ENCODE results near the gene NFATC2.
"Not testable (repeated sequence)": the region's sequence is repeated elsewhere in the genome, so short reads cannot be mapped to it uniquely, and the experiment has no call there.

The NFATC2 gene

GRCh38 chr20:51470499-51470820 lies 72.1 kb downstream of the NFATC2 start:
- DNase-seq (ENCODE audit: low read depth), result no peak

GRCh38 chr20:51469578-51470498 lies 72.7 kb downstream of the NFATC2 start:
- DNase-seq (ENCODE audit: low read depth), result no peak

DNA sequence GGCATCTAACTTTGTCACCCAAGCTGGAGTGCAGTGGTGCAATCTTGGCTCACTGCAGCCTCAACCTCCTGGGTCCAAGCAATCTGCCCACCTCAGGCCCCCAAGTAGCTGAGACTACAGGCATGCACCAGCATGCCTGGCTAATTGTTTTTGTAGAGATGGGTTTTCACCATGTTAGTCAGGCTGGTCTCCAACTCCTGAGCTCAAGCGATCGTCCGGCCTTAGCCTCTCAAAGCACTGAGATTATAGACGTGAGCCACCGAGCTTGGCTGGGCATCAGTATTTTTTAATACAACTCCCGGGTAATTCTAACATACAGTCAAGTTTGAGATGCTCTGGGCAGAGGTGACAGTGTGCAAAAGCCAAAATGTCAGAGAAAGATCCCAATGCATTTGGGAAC lies 73.5 kb downstream of the NFATC2 start:
- no peak for DNase-seq (ENCODE audit: low read depth)

GRCh38 chr20:51468636-51469035 lies 73.9 kb downstream of the NFATC2 start:
- DNase-seq (ENCODE audit: low read depth), result no peak

DNA sequence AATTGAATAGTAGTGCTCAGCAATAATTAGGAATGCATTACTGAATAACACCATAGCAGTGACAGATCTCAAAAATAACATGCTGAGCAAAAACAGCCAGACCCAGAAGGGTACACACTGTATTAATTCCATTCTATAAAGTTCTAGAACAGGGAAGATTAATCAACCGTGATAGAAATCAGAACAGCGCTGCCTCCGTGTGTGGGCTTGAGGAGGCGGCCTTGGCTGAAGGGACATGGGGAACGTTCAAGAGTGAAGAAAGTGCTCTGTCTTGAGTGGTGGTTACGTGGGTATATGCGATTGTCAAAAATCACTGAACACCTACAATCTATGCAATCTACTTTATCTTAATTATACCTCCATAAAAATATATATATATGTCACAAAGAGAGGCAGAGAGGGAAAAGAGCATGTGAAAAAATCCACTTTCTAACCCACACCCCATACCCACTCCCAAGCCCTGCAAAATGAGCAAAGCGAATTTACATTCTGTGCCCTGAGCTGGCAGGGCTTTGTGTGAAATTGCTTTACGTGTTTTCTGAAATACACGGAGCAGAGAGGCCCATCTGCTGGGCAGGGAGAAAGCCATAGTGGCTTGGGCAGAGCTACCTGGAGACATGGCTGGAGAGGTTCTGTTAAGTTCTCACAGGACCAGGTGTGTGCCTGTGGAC lies 74.4 kb downstream of the NFATC2 start:
- no peak for DNase-seq (ENCODE audit: low read depth)

- no peak for DNase-seq (ENCODE audit: low read depth)
These were observed 78.5 kb downstream of the NFATC2 start for GRCh38 chr20:51463998-51464397.

DNA sequence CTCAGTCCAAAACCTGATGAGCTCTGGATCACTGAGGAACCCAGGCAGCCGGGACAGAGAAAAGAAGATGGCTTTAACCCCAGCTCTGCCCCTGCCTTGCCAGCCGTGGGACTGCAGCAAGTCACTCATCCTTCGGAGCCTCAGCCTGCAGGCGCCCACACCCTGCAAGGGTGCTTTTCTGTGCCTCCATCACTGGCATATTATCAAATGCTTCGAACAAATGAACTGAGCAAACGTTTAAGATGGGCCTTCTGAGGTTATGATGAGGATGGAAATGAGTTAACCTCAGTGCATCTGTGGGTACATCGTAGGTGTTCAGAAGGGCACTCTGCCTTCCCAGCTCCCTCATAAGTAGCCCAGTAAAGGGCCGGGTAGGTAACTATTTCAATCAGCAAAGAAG lies 79.0 kb downstream of the NFATC2 start:
- DNase-seq (ENCODE audit: low read depth), result no peak

DNA sequence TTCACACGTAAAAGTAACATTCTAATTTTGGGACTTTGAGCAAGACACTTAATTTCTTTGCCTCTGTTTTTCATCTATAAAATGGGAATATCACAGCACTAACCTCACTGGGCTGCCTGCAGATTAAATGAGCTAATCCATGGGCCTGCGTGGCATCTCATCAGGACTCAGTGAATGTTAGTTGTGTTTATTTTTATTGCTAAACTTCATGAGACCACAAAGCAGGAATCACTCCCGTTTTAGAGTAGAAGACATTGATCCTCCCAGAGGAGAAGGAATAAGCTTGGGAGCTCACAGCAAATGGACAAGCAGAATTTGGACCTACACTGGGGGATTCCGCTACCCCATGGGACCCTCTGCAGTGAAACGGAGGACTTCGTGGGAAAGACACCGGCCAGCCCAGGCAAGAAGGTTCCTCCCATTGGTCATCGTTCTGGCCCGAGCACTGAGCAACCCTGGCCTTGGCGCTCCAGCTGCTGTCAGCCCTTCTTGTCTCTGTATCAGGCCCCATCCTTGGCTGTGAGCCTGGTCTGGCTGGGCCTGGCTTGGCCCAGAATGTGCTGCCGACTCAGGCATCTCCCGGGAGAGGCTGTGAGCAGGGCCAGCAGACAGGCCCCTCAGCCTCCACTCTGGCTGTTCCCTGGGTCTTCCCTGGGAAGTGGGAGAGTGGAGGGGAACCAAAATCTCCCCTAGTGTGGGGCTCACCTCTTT lies 79.8 kb downstream of the NFATC2 start:
- peak; percentile 74 for DNase-seq (ENCODE audit: low read depth)

- not testable (repeated sequence) for DNase-seq (ENCODE audit: low read depth)
These were observed 80.7 kb downstream of the NFATC2 start for GRCh38 chr20:51461846-51462245.

GRCh38 chr20:51461306-51461705 lies 81.2 kb downstream of the NFATC2 start:
- DNase-seq (ENCODE audit: low read depth), result no peak

DNA sequence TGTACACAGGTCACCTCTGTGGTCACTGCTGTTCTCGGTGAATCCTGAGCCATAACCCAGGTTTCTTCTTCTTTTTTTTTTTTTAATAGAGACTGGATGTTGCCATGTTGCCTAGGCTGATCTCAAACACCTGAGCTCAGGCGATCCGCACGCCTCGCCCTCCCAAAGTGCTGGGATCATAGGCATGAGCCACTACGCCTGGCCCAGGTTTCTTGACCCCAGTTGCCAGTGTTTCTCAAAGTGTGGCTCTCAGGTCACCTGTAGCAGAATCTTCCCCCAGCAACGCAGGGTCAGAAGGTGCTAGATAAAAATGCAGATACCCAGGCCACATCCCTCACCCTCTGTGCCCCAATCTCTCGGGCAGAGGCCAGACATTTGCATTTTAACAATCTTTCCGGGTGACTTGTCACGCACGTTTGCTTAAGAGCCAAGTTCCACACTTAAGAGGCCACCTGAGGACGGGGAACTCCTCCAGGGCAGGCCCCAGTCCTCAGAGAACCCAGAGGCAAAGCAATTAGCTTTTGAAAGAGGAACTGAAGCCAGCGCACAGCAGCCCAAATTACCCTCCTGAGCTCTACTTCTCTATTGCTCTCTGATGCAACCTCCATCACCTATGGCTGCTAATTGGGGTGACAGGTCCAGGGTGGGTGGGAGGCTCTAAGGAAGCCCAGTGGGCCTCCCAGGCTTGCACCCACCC lies 81.8 kb downstream of the NFATC2 start:
- no peak for DNase-seq (ENCODE audit: low read depth)

DNA sequence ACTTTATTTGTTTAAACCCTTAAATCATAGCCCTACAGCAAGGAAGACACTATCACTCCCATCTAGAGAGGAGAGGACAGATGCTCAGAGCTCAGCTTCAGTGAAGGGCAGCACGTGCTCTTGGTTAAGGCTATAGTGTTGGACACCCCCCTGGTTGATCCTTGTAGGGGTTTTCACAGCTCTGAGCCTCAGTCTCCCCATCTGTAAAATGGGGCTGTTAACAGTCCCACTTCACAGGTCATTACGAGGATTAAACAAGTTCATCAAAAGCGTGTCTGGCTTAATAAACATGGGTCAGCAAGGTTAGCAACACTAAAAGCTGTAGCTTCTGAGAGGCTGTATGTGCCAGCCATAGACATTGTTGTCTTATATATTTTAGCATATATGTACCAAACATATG lies 82.4 kb downstream of the NFATC2 start:
- no peak for DNase-seq (ENCODE audit: low read depth)

DNA sequence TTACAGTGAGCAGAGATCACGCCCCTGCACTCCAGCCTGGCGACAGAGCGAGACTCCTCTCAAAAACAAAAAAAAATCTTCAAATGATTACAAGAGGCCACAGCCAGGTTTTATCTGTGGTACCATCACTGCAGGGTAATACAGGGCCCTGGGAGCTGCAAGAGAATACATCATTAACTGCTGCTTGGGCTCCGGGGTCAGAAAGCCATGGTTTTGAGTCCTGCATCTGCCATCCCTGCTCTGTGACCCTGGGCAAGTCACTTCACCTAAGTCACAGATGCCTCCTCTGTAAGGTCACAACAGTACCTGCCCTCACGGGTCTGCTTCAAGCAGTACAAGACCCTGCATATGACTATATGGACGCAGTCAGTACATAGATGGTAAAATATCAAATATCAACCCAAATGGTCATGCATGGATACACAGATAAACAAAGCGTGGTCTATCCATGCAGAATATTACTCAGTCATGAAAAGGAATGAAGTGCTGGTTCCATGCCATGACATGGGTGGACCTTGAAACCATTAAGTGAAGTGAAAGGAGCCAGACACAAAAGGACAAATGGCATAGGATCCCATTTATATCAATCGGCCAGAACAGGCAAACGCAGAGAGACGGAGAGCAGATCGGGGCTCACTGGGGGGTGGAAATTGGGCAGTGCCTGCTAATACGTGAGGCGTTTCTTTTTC lies 83.6 kb downstream of the NFATC2 start:
- DNase-seq (ENCODE audit: low read depth), result no peak

- no peak for DNase-seq (ENCODE audit: low read depth)
These were observed 85.0 kb downstream of the NFATC2 start for GRCh38 chr20:51457533-51457932.

DNA sequence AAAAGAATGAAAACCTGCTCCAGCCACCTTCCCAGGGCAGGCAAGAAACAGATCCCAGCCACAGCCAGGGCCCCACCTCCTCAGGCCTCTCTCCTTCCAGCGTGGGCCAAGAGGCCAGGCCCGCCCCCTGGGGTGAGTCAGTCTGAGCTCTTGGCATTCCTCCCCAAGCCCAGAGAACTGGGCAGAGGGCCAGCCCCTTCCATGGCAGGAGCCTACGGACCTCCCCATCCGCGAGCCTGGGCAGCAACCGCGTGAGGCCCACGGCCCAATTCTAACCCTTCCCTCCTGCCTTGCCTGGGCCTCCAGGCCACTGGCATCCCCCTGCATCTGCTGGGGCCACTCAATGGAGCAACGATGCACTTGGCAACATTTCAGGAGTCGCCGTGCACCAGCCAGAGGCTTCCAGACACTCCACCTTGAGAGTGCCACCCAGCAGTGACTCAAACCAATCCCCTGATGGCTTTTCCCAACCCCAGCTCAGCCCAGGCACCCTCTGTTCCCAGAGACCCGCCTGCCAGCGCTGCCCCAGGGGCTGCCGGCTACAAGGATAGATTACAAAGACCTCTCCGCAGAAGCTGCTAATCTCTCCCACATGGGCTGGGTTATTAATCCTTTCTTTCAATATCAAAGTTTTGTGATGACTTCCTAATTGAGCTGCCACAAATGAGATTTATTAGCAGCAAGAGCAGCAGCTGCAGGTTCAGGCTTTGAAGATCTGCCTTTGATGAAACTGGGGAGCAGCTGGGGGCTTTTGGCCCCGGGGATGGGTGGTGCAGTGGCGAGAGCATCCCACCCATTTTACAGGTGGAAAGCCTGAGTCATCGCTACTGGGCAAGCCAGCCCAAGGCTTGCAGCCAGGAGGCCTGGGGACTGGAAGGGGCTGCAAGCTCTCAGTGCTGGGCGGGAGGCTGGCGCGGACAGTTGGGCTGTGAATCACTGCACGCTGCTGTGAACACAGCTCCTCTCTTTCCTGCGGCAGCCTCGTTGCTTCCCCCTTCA lies 85.7 kb downstream of the NFATC2 start:
- peak; percentile 95 for DNase-seq (ENCODE audit: low read depth)

- no peak for DNase-seq (ENCODE audit: low read depth)
These were observed 88.2 kb downstream of the NFATC2 start for GRCh38 chr20:51454250-51454865.

DNA sequence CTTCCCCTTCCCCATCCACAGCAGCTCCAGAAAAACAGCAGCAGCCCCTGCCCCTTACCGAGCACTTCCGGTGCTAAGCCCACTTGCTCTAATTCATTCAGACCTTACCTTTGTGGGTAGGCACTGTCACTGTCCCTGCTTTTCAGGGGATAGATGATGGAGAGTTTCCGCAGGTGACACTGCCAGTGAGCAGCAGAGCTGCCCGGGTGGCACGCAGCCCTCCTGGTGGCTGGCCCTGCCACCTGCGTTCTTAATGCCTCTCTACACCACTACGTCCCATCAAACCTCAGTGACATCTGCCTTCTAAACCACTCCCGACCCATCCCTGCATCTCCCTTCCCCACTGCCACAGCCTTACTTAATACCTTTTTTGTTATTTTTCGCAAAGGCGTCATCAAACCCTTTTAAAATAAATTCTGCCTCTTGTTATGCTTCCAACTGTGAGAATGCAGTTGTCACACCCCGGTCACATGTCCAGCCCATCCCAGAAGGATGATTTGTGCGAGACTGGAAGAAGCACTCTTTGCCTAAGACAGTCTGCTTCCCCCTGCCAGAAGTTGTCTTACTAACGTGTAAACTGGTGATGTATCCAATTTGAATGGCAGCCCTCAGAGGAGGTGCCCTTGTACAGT lies 89.7 kb downstream of the NFATC2 start:
- no peak for DNase-seq (ENCODE audit: low read depth)

DNA sequence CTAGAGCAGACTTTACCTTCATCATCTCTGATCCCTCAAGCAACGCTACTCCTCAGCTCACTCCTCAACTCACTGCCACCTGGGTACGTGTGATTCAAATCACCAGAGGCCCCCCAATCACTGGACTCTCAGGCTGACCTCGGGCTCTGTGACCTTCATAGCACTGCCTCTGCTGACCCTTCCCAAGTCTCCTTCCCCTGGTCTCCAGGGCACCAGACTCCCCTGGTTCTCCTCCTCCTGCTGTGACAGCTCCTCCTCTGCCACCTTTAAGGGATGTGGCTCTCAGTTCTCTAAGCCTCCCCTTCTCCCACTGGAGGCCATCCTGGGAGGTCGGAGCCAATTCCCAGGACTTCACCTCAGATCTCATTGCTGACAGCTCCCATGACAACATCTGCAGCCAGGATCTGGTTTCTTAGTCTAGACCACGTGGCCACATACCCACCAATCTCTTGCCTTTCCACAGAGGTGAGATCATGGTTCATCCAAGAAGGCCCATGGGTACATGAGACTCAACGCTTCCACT lies 90.4 kb downstream of the NFATC2 start:
- DNase-seq (ENCODE audit: low read depth), result no peak

DNA sequence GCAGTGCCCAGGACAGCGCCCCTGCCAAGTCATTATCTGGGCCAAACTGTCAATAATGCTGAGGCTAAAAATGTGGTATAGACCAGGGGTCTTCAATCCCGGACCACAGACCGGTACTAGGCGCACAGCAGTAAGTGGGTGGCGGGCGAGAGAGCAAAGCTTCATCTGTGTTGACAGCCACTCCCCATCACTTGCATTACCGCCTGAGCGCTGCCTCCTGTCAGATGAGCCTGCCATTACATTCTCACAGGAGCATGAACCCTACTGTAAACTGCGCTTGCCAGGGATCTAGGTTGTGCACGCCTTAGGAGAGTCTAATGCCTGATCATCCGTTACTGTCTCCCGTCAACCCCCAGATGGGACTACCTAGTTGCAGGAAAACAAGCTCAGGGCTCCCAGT lies 91.0 kb downstream of the NFATC2 start:
- DNase-seq (ENCODE audit: low read depth), result no peak
